Naive B cell (primary cell): ENCODE data around the gene KHDRBS2. TPM values are rescaled to one million over a fixed set of nuclear protein-coding genes. Genes with fewer than 3 reads are reported as not detected.

Experiments used
- ATAC-seq, 2 donors: fragments of 150-1000 bp; cut with Tn5 transposase; 2 replicates each; pipeline ENCODE4 v1.10.0; 2021; ENCODE audit warnings: low read depth in 2 of 2, mild to moderate bottlenecking in 2 of 2, moderate library complexity in 2 of 2
- DNase-seq: peaks from one replicate; pipeline ENCODE4 v3.0.0; 2022
- H3K27ac Mint-ChIP-seq, 6 donors: one replicate each; pipeline ENCODE4 v1.8.0; 2020 to 2022; ENCODE audit warnings: mild to moderate bottlenecking in 6 of 6, mixed read lengths in 6 of 6, moderate library complexity in 5 of 6, inconsistent platforms in 2 of 6
- H3K27me3 Mint-ChIP-seq, 3 donors: one replicate each; pipeline ENCODE4 v1.8.0; 2021 to 2022; ENCODE audit warnings: mixed read lengths in 3 of 3, mild to moderate bottlenecking in 1 of 3
- H3K36me3 Mint-ChIP-seq, 2 donors: one replicate each; pipeline ENCODE4 v1.8.0; 2020 to 2022; ENCODE audit warnings: mixed read lengths in 2 of 2, inconsistent platforms in 1 of 2, mild to moderate bottlenecking in 1 of 2
- H3K4me1 Mint-ChIP-seq, 3 donors: one replicate each; pipeline ENCODE4 v1.8.0; 2020 to 2022; ENCODE audit warnings: mixed read lengths in 3 of 3, inconsistent platforms in 1 of 3, mild to moderate bottlenecking in 1 of 3, moderate library complexity in 1 of 3
- H3K4me3 Mint-ChIP-seq, 8 donors: one replicate each; pipeline ENCODE4 v1.8.0; 2020 to 2022; ENCODE audit warnings: mild to moderate bottlenecking in 8 of 8, mixed read lengths in 8 of 8, moderate library complexity in 8 of 8, inconsistent platforms in 2 of 8
- H3K9me3 Mint-ChIP-seq, 7 donors: one replicate each; pipeline ENCODE4 v1.8.0; 2020 to 2022; ENCODE audit warnings: mixed read lengths in 7 of 7, mild to moderate bottlenecking in 5 of 7, inconsistent platforms in 2 of 7, moderate library complexity in 1 of 7
- polyA plus RNA-seq, 6 donors: library from polyadenylated mRNA; unstranded; fragments of 300-500 nt; fragmentation: Illumina TruSeq; gene quantifications; one replicate each; pipeline ENCODE4 v1.2.3, GENCODE V29; 2021; ENCODE audit warnings: low read depth in 6 of 6

The KHDRBS2 gene
- polyA plus RNA-seq, 6 donors from 2014 or later, result 7.5 to 16.0 (median 12.7) TPM

- H3K4me3 Mint-ChIP-seq, result no peak overlapping the region
Measured at GRCh38 chr6:61951586-61951985, 334.4 kb downstream of the KHDRBS2 start.

GRCh38 chr6:61950811-61951210 lies 335.2 kb downstream of the KHDRBS2 start:
- Mint-ChIP-seq H3K9me3 (no peaks in the 10 kb centered on the region), H3K36me3 (peaks cover 0 to 6% of the 10 kb centered on the region in 2 donors), H3K27me3 (no peaks in the 10 kb centered on the region), H3K4me1 (peaks cover 3 to 16% (median 12%) of the 10 kb centered on the region in 3 donors), H3K27ac (peak overlapping the region in 1 of 6 donors; percentile 26), H3K4me3 (no peak overlapping the region)
- no peak for ATAC-seq
- no peak for DNase-seq

More at GRCh38 chr6:61951586-61951985, 334.4 kb downstream of the KHDRBS2 start:
- Mint-ChIP-seq H3K27me3 (no peaks in the 10 kb centered on the region), H3K36me3 (peaks cover 3 to 9% of the 10 kb centered on the region in 2 donors), H3K4me1 (peaks cover 3 to 9% (median 9%) of the 10 kb centered on the region in 3 donors), H3K9me3 (peaks cover 0 to 3% (median 0%) of the 10 kb centered on the region in 7 donors), H3K27ac (peak overlapping the region in 1 of 6 donors; percentile 49)
- ATAC-seq, result no peak
- no peak for DNase-seq

GRCh38 chr6:61949971-61950370 lies 336.1 kb downstream of the KHDRBS2 start:
- DNase-seq, result no peak
- H3K27ac Mint-ChIP-seq, result peak overlapping the region in 1 of 6 donors; percentile 26
- no peaks in the 10 kb centered on the region for H3K27me3 Mint-ChIP-seq
- no peak overlapping the region for H3K4me3 Mint-ChIP-seq
- no peaks in the 10 kb centered on the region for H3K9me3 Mint-ChIP-seq
- no peak for ATAC-seq
- peaks cover 3 to 16% (median 12%) of the 10 kb centered on the region in 3 donors for H3K4me1 Mint-ChIP-seq
- peaks cover 0 to 6% of the 10 kb centered on the region in 2 donors for H3K36me3 Mint-ChIP-seq

GRCh38 chr6:61949161-61949560 lies 336.9 kb downstream of the KHDRBS2 start:
- no peak for ATAC-seq
- Mint-ChIP-seq H3K27ac (peak overlapping the region in 1 of 6 donors; percentile 78), H3K4me1 (peaks cover 3 to 20% (median 15%) of the 10 kb centered on the region in 3 donors), H3K27me3 (no peaks in the 10 kb centered on the region), H3K4me3 (no peak overlapping the region), H3K36me3 (peaks cover 4 to 9% of the 10 kb centered on the region in 2 donors), H3K9me3 (peaks cover 0 to 2% (median 0%) of the 10 kb centered on the region in 7 donors)
- DNase-seq, result no peak

GRCh38 chr6:61947311-61947947 lies 338.6 kb downstream of the KHDRBS2 start:
- DNase-seq (no peak), ATAC-seq (peak; percentile 48 to 54)
- H3K27me3 Mint-ChIP-seq, result no peaks in the 10 kb centered on the region
- peaks cover 0 to 8% (median 5%) of the 10 kb centered on the region in 7 donors for H3K9me3 Mint-ChIP-seq
- H3K4me3 Mint-ChIP-seq, result no peak overlapping the region
- H3K4me1 Mint-ChIP-seq, result peaks cover 3 to 28% (median 17%) of the 10 kb centered on the region in 3 donors
- peak overlapping the region in 1 of 6 donors; percentile 3 for H3K27ac Mint-ChIP-seq
- peaks cover 18 to 19% of the 10 kb centered on the region in 2 donors for H3K36me3 Mint-ChIP-seq

GRCh38 chr6:61940919-61941318 lies 345.1 kb downstream of the KHDRBS2 start:
- Mint-ChIP-seq H3K4me3 (no peak overlapping the region), H3K9me3 (peaks cover 0 to 8% (median 5%) of the 10 kb centered on the region in 7 donors), H3K27me3 (no peaks in the 10 kb centered on the region), H3K27ac (no peak overlapping the region), H3K36me3 (peaks cover 25% of the 10 kb centered on the region in 2 donors), H3K4me1 (peaks cover 4 to 17% (median 8%) of the 10 kb centered on the region in 3 donors)
- no peak for DNase-seq
- no peak for ATAC-seq

GRCh38 chr6:61935242-61935846 lies 350.7 kb downstream of the KHDRBS2 start:
- H3K4me3 Mint-ChIP-seq, result no peak overlapping the region

GRCh38 chr6:61909486-61909885 lies 376.5 kb downstream of the KHDRBS2 start:
- Mint-ChIP-seq H3K4me3 (no peak overlapping the region), H3K27me3 (no peaks in the 10 kb centered on the region), H3K27ac (peak overlapping the region in 1 of 6 donors; percentile 8), H3K36me3 (peaks cover 0 to 22% of the 10 kb centered on the region in 2 donors), H3K4me1 (peaks cover 0 to 3% (median 0%) of the 10 kb centered on the region in 3 donors), H3K9me3 (no peaks in the 10 kb centered on the region)
- DNase-seq, result no peak
- ATAC-seq, result no peak

More at GRCh38 chr6:61935242-61935846, 350.7 kb downstream of the KHDRBS2 start:
- peaks cover 20 to 29% of the 10 kb centered on the region in 2 donors for H3K36me3 Mint-ChIP-seq
- H3K27me3 Mint-ChIP-seq, result no peaks in the 10 kb centered on the region
- H3K4me1 Mint-ChIP-seq, result no peaks in the 10 kb centered on the region
- DNase-seq, result no peak
- peaks cover 0 to 1% (median 0%) of the 10 kb centered on the region in 7 donors for H3K9me3 Mint-ChIP-seq
- no peak for ATAC-seq
- H3K27ac Mint-ChIP-seq, result no peak overlapping the region

GRCh38 chr6:61901748-61902147 lies 384.3 kb downstream of the KHDRBS2 start:
- Mint-ChIP-seq H3K9me3 (no peaks in the 10 kb centered on the region), H3K4me1 (peaks cover 0 to 5% (median 0%) of the 10 kb centered on the region in 3 donors), H3K27me3 (no peaks in the 10 kb centered on the region), H3K27ac (peak overlapping the region in 1 of 6 donors; percentile 68), H3K36me3 (peaks cover 0 to 35% of the 10 kb centered on the region in 2 donors), H3K4me3 (no peak overlapping the region)
- no peak for DNase-seq
- ATAC-seq, result no peak

- peaks cover 2 to 7% (median 4%) of the 10 kb centered on the region in 3 donors for H3K4me1 Mint-ChIP-seq
- no peak overlapping the region for H3K27ac Mint-ChIP-seq
- H3K27me3 Mint-ChIP-seq, result no peaks in the 10 kb centered on the region
- peaks cover 0 to 6% (median 0%) of the 10 kb centered on the region in 7 donors for H3K9me3 Mint-ChIP-seq
- ATAC-seq (no peak), DNase-seq (no peak)
- no peak overlapping the region for H3K4me3 Mint-ChIP-seq
- peaks cover 0 to 44% of the 10 kb centered on the region in 2 donors for H3K36me3 Mint-ChIP-seq
Measured at GRCh38 chr6:61894536-61894935, 391.5 kb downstream of the KHDRBS2 start.

GRCh38 chr6:61887423-61887822 lies 398.6 kb downstream of the KHDRBS2 start:
- Mint-ChIP-seq H3K27me3 (no peaks in the 10 kb centered on the region), H3K36me3 (peaks cover 0 to 22% of the 10 kb centered on the region in 2 donors), H3K27ac (peak overlapping the region in 1 of 6 donors; percentile 37), H3K9me3 (no peaks in the 10 kb centered on the region), H3K4me3 (no peak overlapping the region), H3K4me1 (peaks cover 5 to 17% (median 9%) of the 10 kb centered on the region in 3 donors)
- DNase-seq (no peak), ATAC-seq (no peak)

- no peak overlapping the region for H3K4me3 Mint-ChIP-seq
- ATAC-seq, result peak; percentile 25 to 61
- peak; percentile 16 for DNase-seq
- peaks cover 0 to 22% of the 10 kb centered on the region in 2 donors for H3K36me3 Mint-ChIP-seq
- no peaks in the 10 kb centered on the region for H3K9me3 Mint-ChIP-seq
- peak overlapping the region in 1 of 6 donors; percentile 2 for H3K27ac Mint-ChIP-seq
- no peaks in the 10 kb centered on the region for H3K27me3 Mint-ChIP-seq
- H3K4me1 Mint-ChIP-seq, result peaks cover 5 to 17% (median 9%) of the 10 kb centered on the region in 3 donors
Measured at GRCh38 chr6:61886608-61887259, 399.3 kb downstream of the KHDRBS2 start.

GRCh38 chr6:61869632-61870400 lies 416.2 kb downstream of the KHDRBS2 start:
- peaks cover 0 to 5% (median 4%) of the 10 kb centered on the region in 3 donors for H3K4me1 Mint-ChIP-seq
- ATAC-seq (no peak), DNase-seq (no peak)
- no peak overlapping the region for H3K4me3 Mint-ChIP-seq
- H3K27me3 Mint-ChIP-seq, result no peaks in the 10 kb centered on the region
- H3K36me3 Mint-ChIP-seq, result peaks cover 42 to 50% of the 10 kb centered on the region in 2 donors
- peaks cover 4 to 28% (median 16%) of the 10 kb centered on the region in 7 donors for H3K9me3 Mint-ChIP-seq
- H3K27ac Mint-ChIP-seq, result no peak overlapping the region
